K562 (cell line): Measurements from ENCODE around the gene INO80E. TPM values are rescaled to one million over a fixed set of nuclear protein-coding genes. Genes with fewer than 3 reads are reported as not detected.

Source experiments
- ELF1 ChIP-seq: fragments of 200-800 bp; sonication (Bioruptor generic); IDR thresholded peaks from 2 replicates; pipeline ENCODE4 v1.6.1; 2016; ENCODE audit warnings: missing genetic modification characterization, missing compliant biosample characterization
- ESRRB ChIP-seq: fragments of 250-450 bp; sonication (Bioruptor Pico); IDR thresholded peaks from 2 replicates; pipeline ENCODE4 v1.5.0; 2020; ENCODE audit warnings: mild to moderate bottlenecking, moderate library complexity, borderline replicate concordance
- FIP1L1 ChIP-seq: fragments of 200-400 bp; formaldehyde crosslinking; IDR thresholded peaks from 2 replicates; pipeline ENCODE4 v1.6.1; 2018; ENCODE audit warnings: mild to moderate bottlenecking, low read depth, low read length; ENCODE audit not compliant: poor library complexity, severe bottlenecking
- HINFP ChIP-seq: fragments of 450-650 bp; conservative IDR thresholded peaks from 2 replicates; pipeline ENCODE4 v1.6.1; 2016; ENCODE audit warnings: missing genetic modification characterization, low read depth, mild to moderate bottlenecking, control low read depth, missing compliant biosample characterization
- NFE2 ChIP-seq: IDR thresholded peaks from 2 replicates; pipeline ENCODE4 v1.6.1; 2014; ENCODE audit warnings: antibody characterized with exemption, low read depth
- NFIC ChIP-seq: fragments of 450-650 bp; IDR thresholded peaks from 2 replicates; pipeline ENCODE4 v1.6.1; 2017; ENCODE audit warnings: mild to moderate bottlenecking, inconsistent platforms
- POLR2AphosphoS2 ChIP-seq: IDR thresholded peaks from 2 replicates; pipeline ENCODE4 v1.6.1; 2012; ENCODE audit warnings: low read length, improper control_type of control experiment
- POLR2H ChIP-seq: IDR thresholded peaks from 2 replicates; pipeline ENCODE4 v1.6.1; 2016; ENCODE audit warnings: missing genetic modification characterization, low read depth, mild to moderate bottlenecking, control low read depth, missing compliant biosample characterization, moderate library complexity
- REST ChIP-seq, 2 experiments: fragments of 450-650 bp; formaldehyde crosslinking in 1 of 2; IDR thresholded peaks; 2 replicates each; pipeline versions ENCODE4 v1.4.0 to v1.6.1; 2014 to 2020; ENCODE audit warnings: mild to moderate bottlenecking in 2 of 2, borderline replicate concordance in 1 of 2, low read depth in 1 of 2
- ZC3H8 ChIP-seq: fragments of 450-650 bp; IDR thresholded peaks from 2 replicates; pipeline ENCODE4 v1.6.1; 2017
- ZNF324 ChIP-seq: fragments of 250-450 bp; sonication (Bioruptor Pico); IDR thresholded peaks from 2 replicates; pipeline ENCODE4 v1.4.0; 2020; ENCODE audit warnings: mild to moderate bottlenecking
- ZNF589 ChIP-seq: fragments of 200-800 bp; sonication (Bioruptor generic); IDR thresholded peaks from 2 replicates; pipeline ENCODE4 v1.6.1; 2016; ENCODE audit warnings: low read depth, missing genetic modification characterization, missing compliant biosample characterization
- polyA plus RNA-seq, 8 experiments: library from polyadenylated mRNA; depleted of rRNA in 4 of 8; stranded (reverse) in 5 of 8; unstranded in 3 of 8; fragments of >200 nt; fragmentation: Nextera tagmentation in 2 of 8; fragmentation: Illumina TruSeq in 1 of 8; extraction: Ambion mirVana in 2 of 8; extraction: Trizol in 1 of 8; gene quantifications; 2 replicates each; pipeline versions ENCODE4 v1.2.1 to v1.2.3, GENCODE V29; 2011 to 2014; ENCODE audit warnings: inconsistent platforms in 1 of 8, missing spikeins in 1 of 8
- total RNA-seq, 7 experiments: library from RNA; depleted of rRNA in 6 of 7; stranded (reverse); fragments of >200 nt in 6 of 7; fragmentation: Illumina TruSeq in 2 of 7; extraction: Trizol in 2 of 7; gene quantifications; 2 replicates each; pipeline versions ENCODE4 v1.2.1 to v1.2.3, GENCODE V29; 2011 to 2021; ENCODE audit warnings: low replicate concordance in 1 of 7
- TF ChIP-seq, protein P1 (sequence below): IDR thresholded peaks from 2 replicates; pipeline ENCODE4 v1.6.1; 2011; ENCODE audit warnings: borderline replicate concordance, low read depth, mild to moderate bottlenecking, moderate library complexity, low read length; ENCODE audit not compliant: insufficient read depth, poor library complexity, severe bottlenecking
- TF ChIP-seq, protein P2 (sequence below): fragments of 250-450 bp; sonication (Bioruptor Pico); IDR thresholded peaks from 2 replicates; pipeline ENCODE4 v1.8.0; 2022; ENCODE audit warnings: moderate library complexity, mild to moderate bottlenecking, inconsistent platforms

The INO80E gene
- total and polyA plus RNA-seq, 9 of the 15 experiments (the other 6 are each of a cell fraction or from before 2014, with no cell fraction given): 0.31 to 102 (median 49.3) TPM

DNA sequence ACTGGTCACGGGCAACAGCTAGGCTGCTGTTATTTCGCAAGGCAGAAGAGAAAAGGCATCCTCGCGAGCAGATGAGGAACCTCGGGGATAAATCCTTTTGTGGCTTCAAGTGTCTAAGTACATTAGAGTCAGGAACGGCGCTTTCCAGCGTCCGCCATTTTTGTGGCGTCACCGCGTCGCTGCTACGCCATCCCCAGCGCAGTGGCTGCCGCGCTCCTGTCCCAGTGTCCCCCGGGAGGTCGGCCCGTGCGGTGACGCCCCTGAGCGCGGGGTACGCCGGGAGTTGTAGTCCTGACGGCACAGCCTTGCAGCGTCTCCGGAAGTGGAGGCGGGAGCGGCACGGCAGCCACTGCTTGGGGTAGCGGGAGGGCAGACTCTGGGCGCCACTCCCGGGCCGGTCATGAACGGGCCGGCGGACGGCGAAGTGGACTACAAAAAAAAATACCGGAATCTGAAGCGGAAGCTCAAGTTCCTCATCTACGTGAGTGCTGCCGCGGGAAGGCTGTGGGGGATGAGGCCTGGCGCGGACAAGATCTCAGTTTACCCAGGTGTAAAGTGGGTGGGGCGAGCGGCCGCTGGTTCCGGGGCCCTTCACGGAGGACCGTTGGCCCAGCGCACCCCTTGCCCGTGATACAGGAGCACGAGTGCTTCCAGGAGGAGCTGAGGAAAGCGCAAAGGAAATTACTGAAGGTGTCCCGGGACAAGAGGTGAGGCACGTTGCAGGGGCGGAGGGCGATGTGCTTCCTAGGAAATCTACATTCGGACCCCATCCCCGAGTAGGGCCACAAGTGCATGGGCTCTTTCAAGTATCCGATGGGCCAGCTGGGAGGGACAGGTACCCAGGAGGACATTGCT is at the start of gene INO80E (continued):
- TF ChIP-seq REST (IDR thresholded peaks at IDR 0.05; ENCODE audit: borderline replicate concordance) (no peak; the same call in 1 of the 2 replicates), REST (CRISPR knock-in tag; IDR thresholded peaks at IDR 0.05; ENCODE audit: low read depth) (no peak; the same call in 1 of the 2 replicates), ZNF324 (CRISPR knock-in tag) (no peak), ESRRB (CRISPR knock-in tag) (no peak), ZNF589 (CRISPR knock-in tag) (no peak; the same call in 1 of the 2 replicates), NFE2 (no peak), NFIC (0 out of 2 replicates have a peak, but pooled peaks have one; percentile 4), ZC3H8 (no peak), POLR2H (tag) (peak; percentile 91), FIP1L1 (no peak), HINFP (tag) (peak; percentile 69), POLR2AphosphoS2 (no peak), ELF1 (tag) (peak; percentile 97)
- TF ChIP-seq, protein P1, sequence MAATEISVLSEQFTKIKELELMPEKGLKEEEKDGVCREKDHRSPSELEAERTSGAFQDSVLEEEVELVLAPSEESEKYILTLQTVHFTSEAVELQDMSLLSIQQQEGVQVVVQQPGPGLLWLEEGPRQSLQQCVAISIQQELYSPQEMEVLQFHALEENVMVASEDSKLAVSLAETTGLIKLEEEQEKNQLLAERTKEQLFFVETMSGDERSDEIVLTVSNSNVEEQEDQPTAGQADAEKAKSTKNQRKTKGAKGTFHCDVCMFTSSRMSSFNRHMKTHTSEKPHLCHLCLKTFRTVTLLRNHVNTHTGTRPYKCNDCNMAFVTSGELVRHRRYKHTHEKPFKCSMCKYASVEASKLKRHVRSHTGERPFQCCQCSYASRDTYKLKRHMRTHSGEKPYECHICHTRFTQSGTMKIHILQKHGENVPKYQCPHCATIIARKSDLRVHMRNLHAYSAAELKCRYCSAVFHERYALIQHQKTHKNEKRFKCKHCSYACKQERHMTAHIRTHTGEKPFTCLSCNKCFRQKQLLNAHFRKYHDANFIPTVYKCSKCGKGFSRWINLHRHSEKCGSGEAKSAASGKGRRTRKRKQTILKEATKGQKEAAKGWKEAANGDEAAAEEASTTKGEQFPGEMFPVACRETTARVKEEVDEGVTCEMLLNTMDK: no peak
- TF ChIP-seq, protein P2, sequence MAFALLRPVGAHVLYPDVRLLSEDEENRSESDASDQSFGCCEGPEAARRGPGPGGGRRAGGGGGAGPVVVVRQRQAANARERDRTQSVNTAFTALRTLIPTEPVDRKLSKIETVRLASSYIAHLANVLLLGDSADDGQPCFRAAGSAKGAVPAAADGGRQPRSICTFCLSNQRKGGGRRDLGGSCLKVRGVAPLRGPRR: 0 out of 2 replicates have a peak, but pooled peaks have one; percentile 1
